ENCODE data around the gene CDC42BPB. TPM values are rescaled to one million over a fixed set of nuclear protein-coding genes. Genes with fewer than 3 reads are reported as not detected.
A peak's percentile ranks its signal among the peaks of the same experiment; 100 is the strongest.

The CDC42BPB gene
- total RNA-seq, 1 experiment from 2014 or later: 56.1 TPM

- Histone ChIP-seq H3K36me3 (replicated peaks; ENCODE audit: control insufficient read depth, insufficient read depth, low read length) (no peaks in the 10 kb centered on the region), H3K4me3 (ENCODE audit: insufficient read depth, low read depth, low read length) (no peak overlapping the region), H3K27me3 (ENCODE audit: control insufficient read depth, insufficient read depth, low read length) (peaks cover under 1% of the 10 kb centered on the region; the same call in 1 of the 2 replicates)
- DNase-seq: peak; percentile 68
These were observed 40.9 kb upstream of the CDC42BPB start for GRCh38 chr14:103097994-103098957.

- peak; percentile 54 for DNase-seq
- no peak overlapping the region for H3K4me3 ChIP-seq (ENCODE audit: insufficient read depth, low read depth, low read length)
- H3K36me3 ChIP-seq (replicated peaks; ENCODE audit: control insufficient read depth, insufficient read depth, low read length): no peaks in the 10 kb centered on the region
These were observed 40.1 kb upstream of the CDC42BPB start for GRCh38 chr14:103097244-103097993.

GRCh38 chr14:103096387-103096786 lies 39.0 kb upstream of the CDC42BPB start:
- Histone ChIP-seq H3K27me3 (ENCODE audit: control insufficient read depth, insufficient read depth, low read length) (no peaks in the 10 kb centered on the region; the same call in 1 of the 2 replicates), H3K4me3 (ENCODE audit: insufficient read depth, low read depth, low read length) (no peak overlapping the region), H3K36me3 (replicated peaks; ENCODE audit: control insufficient read depth, insufficient read depth, low read length) (no peaks in the 10 kb centered on the region)
- peak; percentile 23 for DNase-seq

More at GRCh38 chr14:103097244-103097993, 40.1 kb upstream of the CDC42BPB start:
- H3K27me3 ChIP-seq (ENCODE audit: control insufficient read depth, insufficient read depth, low read length): no peaks in the 10 kb centered on the region

- peak; percentile 50 for DNase-seq
- no peaks in the 10 kb centered on the region for H3K36me3 ChIP-seq (replicated peaks; ENCODE audit: control insufficient read depth, insufficient read depth, low read length)
- peaks cover 6% of the 10 kb centered on the region for H3K27me3 ChIP-seq (ENCODE audit: control insufficient read depth, insufficient read depth, low read length)
- no peak overlapping the region for H3K4me3 ChIP-seq (ENCODE audit: insufficient read depth, low read depth, low read length)
These were observed 37.9 kb upstream of the CDC42BPB start for GRCh38 chr14:103095210-103095778.

- no peak for DNase-seq
- Histone ChIP-seq H3K36me3 (replicated peaks; ENCODE audit: control insufficient read depth, insufficient read depth, low read length) (no peaks in the 10 kb centered on the region), H3K4me3 (ENCODE audit: insufficient read depth, low read depth, low read length) (no peak within 1 kb of the TSS), H3K27me3 (ENCODE audit: control insufficient read depth, insufficient read depth, low read length) (peaks cover 6% of the 10 kb centered on the region)
These were observed 37.3 kb upstream of the CDC42BPB start, which contains the start of gene EXOC3L4 for GRCh38 chr14:103094406-103095209. Gene EXOC3L4, plus strand, starts transcription at chr14:103094725. Its CDS starts 5,495 bp downstream, at chr14:103100220.

GRCh38 chr14:103093856-103094405 lies 36.6 kb upstream of the CDC42BPB start:
- DNase-seq: no peak
- H3K4me3 ChIP-seq (ENCODE audit: insufficient read depth, low read depth, low read length): no peak overlapping the region
- no peaks in the 10 kb centered on the region for H3K36me3 ChIP-seq (replicated peaks; ENCODE audit: control insufficient read depth, insufficient read depth, low read length)

GRCh38 chr14:103091883-103092222 lies 34.5 kb upstream of the CDC42BPB start:
- H3K27me3 ChIP-seq (ENCODE audit: control insufficient read depth, insufficient read depth, low read length): peaks cover 6% of the 10 kb centered on the region
- DNase-seq: no peak
- H3K4me3 ChIP-seq (ENCODE audit: insufficient read depth, low read depth, low read length): peak overlapping the region; percentile 45
- H3K36me3 ChIP-seq (replicated peaks; ENCODE audit: control insufficient read depth, insufficient read depth, low read length): no peaks in the 10 kb centered on the region

More at GRCh38 chr14:103093856-103094405, 36.6 kb upstream of the CDC42BPB start:
- peaks cover 6% of the 10 kb centered on the region for H3K27me3 ChIP-seq (ENCODE audit: control insufficient read depth, insufficient read depth, low read length)

- Histone ChIP-seq H3K36me3 (replicated peaks; ENCODE audit: control insufficient read depth, insufficient read depth, low read length) (no peaks in the 10 kb centered on the region), H3K27me3 (ENCODE audit: control insufficient read depth, insufficient read depth, low read length) (peaks cover 6% of the 10 kb centered on the region), H3K4me3 (ENCODE audit: insufficient read depth, low read depth, low read length) (peak overlapping the region; percentile 45)
- DNase-seq: peak; percentile 96
These were observed 33.9 kb upstream of the CDC42BPB start for GRCh38 chr14:103091041-103091882.

- H3K27me3 ChIP-seq (ENCODE audit: control insufficient read depth, insufficient read depth, low read length): peaks cover 6% of the 10 kb centered on the region
- peak overlapping the region; percentile 45; the same call in 1 of the 2 replicates for H3K4me3 ChIP-seq (ENCODE audit: insufficient read depth, low read depth, low read length)
- no peaks in the 10 kb centered on the region for H3K36me3 ChIP-seq (replicated peaks; ENCODE audit: control insufficient read depth, insufficient read depth, low read length)
- no peak for DNase-seq
These were observed 33.2 kb upstream of the CDC42BPB start for GRCh38 chr14:103090481-103091020.

GRCh38 chr14:103089386-103090335 lies 32.3 kb upstream of the CDC42BPB start:
- DNase-seq: no peak
- peaks cover 12% of the 10 kb centered on the region for H3K27me3 ChIP-seq (ENCODE audit: control insufficient read depth, insufficient read depth, low read length)
- H3K4me3 ChIP-seq (ENCODE audit: insufficient read depth, low read depth, low read length): no peak overlapping the region

GRCh38 chr14:103088921-103089320 lies 31.6 kb upstream of the CDC42BPB start:
- no peaks in the 10 kb centered on the region for H3K36me3 ChIP-seq (replicated peaks; ENCODE audit: control insufficient read depth, insufficient read depth, low read length)
- H3K4me3 ChIP-seq (ENCODE audit: insufficient read depth, low read depth, low read length): no peak overlapping the region
- peaks cover 19% of the 10 kb centered on the region for H3K27me3 ChIP-seq (ENCODE audit: control insufficient read depth, insufficient read depth, low read length)
- no peak for DNase-seq

More at GRCh38 chr14:103089386-103090335, 32.3 kb upstream of the CDC42BPB start:
- H3K36me3 ChIP-seq (replicated peaks; ENCODE audit: control insufficient read depth, insufficient read depth, low read length): no peaks in the 10 kb centered on the region

- peak; percentile 83 for DNase-seq
- Histone ChIP-seq H3K4me3 (ENCODE audit: insufficient read depth, low read depth, low read length) (no peak overlapping the region), H3K27me3 (ENCODE audit: control insufficient read depth, insufficient read depth, low read length) (peaks cover 24% of the 10 kb centered on the region), H3K36me3 (replicated peaks; ENCODE audit: control insufficient read depth, insufficient read depth, low read length) (no peaks in the 10 kb centered on the region)
These were observed 30.0 kb upstream of the CDC42BPB start for GRCh38 chr14:103087343-103087835.
